Endothelial cell of umbilical vein (primary cell): ENCODE data around the gene KLC4.

Source experiments
- CTCF ChIP-seq, 2 donors: IDR thresholded peaks; 1 replicate in 1 of 2; 2 replicates in 1 of 2; pipeline ENCODE4 v1.5.1; 2011; ENCODE audit warnings: low read length in 2 of 2, mild to moderate bottlenecking in 2 of 2, moderate library complexity in 2 of 2, control low read depth in 1 of 2, inconsistent platforms in 1 of 2, low read depth in 1 of 2; ENCODE audit not compliant: insufficient read depth in 1 of 2; ENCODE audit errors: extremely low read depth in 1 of 2
- EZH2 ChIP-seq: IDR thresholded peaks from 2 replicates; pipeline ENCODE4 v1.6.1; 2012; ENCODE audit warnings: borderline replicate concordance, low read depth, mild to moderate bottlenecking, moderate library complexity, low read length, inconsistent platforms; ENCODE audit not compliant: severe bottlenecking
- FOS ChIP-seq: IDR thresholded peaks from 2 replicates; pipeline ENCODE4 v1.6.1; 2011; ENCODE audit warnings: mild to moderate bottlenecking, low read length, moderate library complexity, borderline replicate concordance; ENCODE audit not compliant: insufficient read depth
- GATA2 ChIP-seq: IDR thresholded peaks from 2 replicates; pipeline ENCODE4 v1.7.0; 2011; ENCODE audit warnings: low read depth, mild to moderate bottlenecking, moderate library complexity, mixed read lengths, low read length; ENCODE audit not compliant: insufficient read length, insufficient read depth
- JUN ChIP-seq: IDR thresholded peaks from 2 replicates; pipeline ENCODE4 v1.6.1; 2011; ENCODE audit warnings: borderline replicate concordance, low read depth; ENCODE audit not compliant: insufficient read length, insufficient read depth
- MYC ChIP-seq: IDR thresholded peaks from one replicate; pipeline ENCODE4 v1.6.1; 2011; ENCODE audit warnings: mild to moderate bottlenecking, low read depth, low read length
- POLR2A ChIP-seq: IDR thresholded peaks from 2 replicates; pipeline ENCODE4 v1.6.1; 2012; ENCODE audit warnings: low read depth, mild to moderate bottlenecking, control low read depth, low read length
- POLR2AphosphoS5 ChIP-seq: IDR thresholded peaks from 2 replicates; pipeline ENCODE4 v1.6.1; 2012; ENCODE audit warnings: low read depth, mild to moderate bottlenecking, control low read depth, low read length, moderate library complexity; ENCODE audit not compliant: insufficient read depth
- TF ChIP-seq, protein P1 (sequence below): IDR thresholded peaks from 2 replicates; pipeline ENCODE4 v1.6.1; 2011; ENCODE audit not compliant: insufficient read depth, insufficient read length

- no peak for TF ChIP-seq CTCF (IDR thresholded peaks at IDR 0.05; ENCODE audit: extremely low read depth in 1 of 2, insufficient read depth in 1 of 2, low read depth in 1 of 2, low read length in 2 of 2)
- no peak for TF ChIP-seq POLR2A
- no peak for TF ChIP-seq EZH2
- no peak for TF ChIP-seq POLR2AphosphoS5
- TF ChIP-seq JUN, result no peak
- TF ChIP-seq, protein P1, sequence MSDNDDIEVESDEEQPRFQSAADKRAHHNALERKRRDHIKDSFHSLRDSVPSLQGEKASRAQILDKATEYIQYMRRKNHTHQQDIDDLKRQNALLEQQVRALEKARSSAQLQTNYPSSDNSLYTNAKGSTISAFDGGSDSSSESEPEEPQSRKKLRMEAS, result no peak
- no peak for TF ChIP-seq GATA2
- TF ChIP-seq FOS, result no peak
- TF ChIP-seq MYC, result no peak
Measured at GRCh38 chr6:43075670-43076463, 16.4 kb downstream of the KLC4 start, which contains the start of gene PTK7.
